GM19395 (cell line): ENCODE measurements around the gene CTAG2.
"Not testable (repeated sequence)": the region's sequence is repeated elsewhere in the genome, so short reads cannot be mapped to it uniquely, and the experiment has no call there.

Experiments
- ATAC-seq: cut with Tn5 transposase; IDR thresholded peaks from one replicate; pipeline ENCODE4 v1.9.1; 2021; ENCODE audit warnings: mild to moderate bottlenecking, moderate library complexity; ENCODE audit not compliant: unreplicated experiment

The CTAG2 gene

GRCh38 chrX:154653413-154653812 lies at the start of gene CTAG2:
CTAG2 (minus strand) TSS chrX:154653579; CDS start chrX:154653515, 64 bp downstream.
- ATAC-seq = not testable (repeated sequence)

- no peak for ATAC-seq
These were observed 45.4 kb upstream of the CTAG2 start for GRCh38 chrX:154698630-154699248.

GRCh38 chrX:154696676-154697045 lies 43.3 kb upstream of the CTAG2 start:
- ATAC-seq = no peak

GRCh38 chrX:154695911-154696675 lies 42.7 kb upstream of the CTAG2 start:
- no peak for ATAC-seq

GRCh38 chrX:154693394-154693793 lies 40.0 kb upstream of the CTAG2 start:
- ATAC-seq = no peak

- not testable (repeated sequence) for ATAC-seq
These were observed 37.1 kb upstream of the CTAG2 start for GRCh38 chrX:154690438-154690837.

GRCh38 chrX:154672084-154672483 lies 18.7 kb upstream of the CTAG2 start:
- ATAC-seq = not testable (repeated sequence)

GRCh38 chrX:154670848-154671247 lies 17.5 kb upstream of the CTAG2 start:
- ATAC-seq = not testable (repeated sequence)

- ATAC-seq = no peak
These were observed 8.5 kb upstream of the CTAG2 start for GRCh38 chrX:154661899-154662298.

- ATAC-seq = no peak
These were observed 7.8 kb upstream of the CTAG2 start for GRCh38 chrX:154661170-154661569.

- no peak for ATAC-seq
These were observed 7.2 kb upstream of the CTAG2 start for GRCh38 chrX:154660541-154660940.

- no peak for ATAC-seq
These were observed 5.6 kb upstream of the CTAG2 start for GRCh38 chrX:154658957-154659356.

GRCh38 chrX:154658187-154658586 lies 4.8 kb upstream of the CTAG2 start:
- no peak for ATAC-seq

- no peak for ATAC-seq
These were observed 3.9 kb upstream of the CTAG2 start for GRCh38 chrX:154657226-154657805.

- ATAC-seq = no peak
These were observed 2.4 kb upstream of the CTAG2 start for GRCh38 chrX:154655786-154656185.

GRCh38 chrX:154655346-154655745 lies 2.0 kb upstream of the CTAG2 start:
- ATAC-seq = no peak

GRCh38 chrX:154654925-154655324 lies 1.5 kb upstream of the CTAG2 start:
- no peak for ATAC-seq

GRCh38 chrX:154654372-154654771 lies 993 bp upstream of the CTAG2 start:
- ATAC-seq = no peak

GRCh38 chrX:154653048-154653401 lies 354 bp downstream of the CTAG2 start:
- ATAC-seq = no peak

- ATAC-seq = no peak
These were observed 900 bp downstream of the CTAG2 start for GRCh38 chrX:154652311-154653047.

GRCh38 chrX:154650221-154650510 lies 3.2 kb downstream of the CTAG2 start:
- no peak for ATAC-seq
